ENCODE results near the gene TMEM150C.

DNA sequence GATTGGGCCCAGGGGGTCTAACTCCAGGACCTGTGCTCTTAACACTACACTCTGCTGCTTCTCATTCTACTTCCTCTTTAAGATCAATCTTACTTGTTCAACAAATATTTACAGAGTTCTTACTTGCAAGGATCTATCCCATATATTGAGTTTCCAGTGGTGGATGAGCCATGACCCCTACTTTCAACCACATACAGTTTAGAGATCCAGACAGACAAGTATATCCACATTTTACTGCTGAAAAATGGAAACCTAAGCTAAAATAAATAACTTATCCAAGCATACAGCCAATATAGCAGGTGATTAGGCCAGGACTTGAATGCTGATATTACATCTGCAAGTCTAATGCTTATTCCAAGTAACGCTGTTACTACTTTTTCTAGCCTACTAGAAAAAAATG lies 18.7 kb downstream of the TMEM150C start:
- TF ChIP-seq, protein P1, sequence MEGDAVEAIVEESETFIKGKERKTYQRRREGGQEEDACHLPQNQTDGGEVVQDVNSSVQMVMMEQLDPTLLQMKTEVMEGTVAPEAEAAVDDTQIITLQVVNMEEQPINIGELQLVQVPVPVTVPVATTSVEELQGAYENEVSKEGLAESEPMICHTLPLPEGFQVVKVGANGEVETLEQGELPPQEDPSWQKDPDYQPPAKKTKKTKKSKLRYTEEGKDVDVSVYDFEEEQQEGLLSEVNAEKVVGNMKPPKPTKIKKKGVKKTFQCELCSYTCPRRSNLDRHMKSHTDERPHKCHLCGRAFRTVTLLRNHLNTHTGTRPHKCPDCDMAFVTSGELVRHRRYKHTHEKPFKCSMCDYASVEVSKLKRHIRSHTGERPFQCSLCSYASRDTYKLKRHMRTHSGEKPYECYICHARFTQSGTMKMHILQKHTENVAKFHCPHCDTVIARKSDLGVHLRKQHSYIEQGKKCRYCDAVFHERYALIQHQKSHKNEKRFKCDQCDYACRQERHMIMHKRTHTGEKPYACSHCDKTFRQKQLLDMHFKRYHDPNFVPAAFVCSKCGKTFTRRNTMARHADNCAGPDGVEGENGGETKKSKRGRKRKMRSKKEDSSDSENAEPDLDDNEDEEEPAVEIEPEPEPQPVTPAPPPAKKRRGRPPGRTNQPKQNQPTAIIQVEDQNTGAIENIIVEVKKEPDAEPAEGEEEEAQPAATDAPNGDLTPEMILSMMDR (conservative IDR thresholded peaks at IDR 0.05; ENCODE audit: low read length): no peak
- no peak for TF ChIP-seq EZH2phosphoT487 (IDR thresholded peaks at IDR 0.05; ENCODE audit: borderline replicate concordance)

Measured in Loucy (cell line).